ENCODE data around the gene LAS1L. TPM values are rescaled to one million over a fixed set of nuclear protein-coding genes. Genes with fewer than 3 reads are reported as not detected.

The LAS1L gene
- total RNA-seq, 1 experiment from 2014 or later = 72.9 TPM

GRCh38 chrX:65537229-65537628 is 2.6 kb upstream of the LAS1L start:
- Mint-ChIP-seq H3K9me3 (peaks cover 59 to 63% of the 10 kb centered on the region in 2 experiments), H3K4me3 (no peak overlapping the region), H3K4me1 (peaks cover 2 to 8% of the 10 kb centered on the region in 2 experiments), H3K36me3 (ENCODE audit: insufficient read depth in 1 of 3, low read depth in 3 of 3) (peaks cover 8 to 18% (median 17%) of the 10 kb centered on the region in 3 experiments; a peak in 6 of 7 replicates), H3K27me3 (ENCODE audit: low read depth) (peaks cover 7% of the 10 kb centered on the region), H3K27ac (no peak overlapping the region; a peak in 1 of 7 replicates)
- Histone ChIP-seq H2AK5ac (ENCODE audit: insufficient read length, low read length) (no peak overlapping the region), H3K4me1 (ENCODE audit: insufficient read depth, low read length) (no peaks in the 10 kb centered on the region), H2AFZ (ENCODE audit: low read length) (no peak overlapping the region), H3K4ac (ENCODE audit: low read depth, low read length) (no peak overlapping the region), H3K79me2 (ENCODE audit: insufficient read depth, low read length) (peaks cover 11% of the 10 kb centered on the region), H4K20me1 (ENCODE audit: control insufficient read depth, insufficient read depth, insufficient read length) (no peaks in the 10 kb centered on the region), H3K9me3 (ENCODE audit: control insufficient read depth, low read depth, low read length) (peaks cover 49% of the 10 kb centered on the region), H3K23ac (ENCODE audit: insufficient read length, low read depth, low read length) (no peak overlapping the region), H3K9ac (ENCODE audit: extremely low read depth, insufficient read length, low read length) (no peak overlapping the region), H3K27ac (ENCODE audit: insufficient read length, low read depth, low read length) (no peak overlapping the region), H2BK20ac (ENCODE audit: low read depth, low read length, poor library complexity, severe bottlenecking) (no peak overlapping the region), H3K18ac (ENCODE audit: insufficient read length, low read depth, low read length) (no peak overlapping the region), H4K5ac (ENCODE audit: insufficient read length, low read depth, low read length) (no peak overlapping the region), H3T11ph (ENCODE audit: low read length) (no peak overlapping the region), H3K4me2 (ENCODE audit: insufficient read depth, insufficient read length, low read length) (no peak overlapping the region), H4K91ac (ENCODE audit: insufficient read length, low read depth, low read length) (no peak overlapping the region), H2BK12ac (ENCODE audit: insufficient read length, low read depth, low read length) (no peak overlapping the region), H2BK5ac (ENCODE audit: insufficient read length, low read length) (no peak overlapping the region), H3K56ac (ENCODE audit: insufficient read length, low read depth, low read length) (no peak overlapping the region), H3K79me1 (ENCODE audit: insufficient read depth, low read depth, low read length, poor library complexity, severe bottlenecking) (no peaks in the 10 kb centered on the region), H3K27me3 (ENCODE audit: insufficient read depth, low read length) (no peaks in the 10 kb centered on the region), H4K8ac (replicated peaks; ENCODE audit: insufficient read length, low read depth, low read length) (no peak overlapping the region), H3K23me2 (ENCODE audit: insufficient read length, low read depth, low read length, poor library complexity, severe bottlenecking) (peaks cover 3% of the 10 kb centered on the region), H2BK15ac (ENCODE audit: low read depth, low read length) (no peak overlapping the region), H2BK120ac (ENCODE audit: low read depth, low read length, poor library complexity, severe bottlenecking) (no peak overlapping the region), H3K14ac (ENCODE audit: insufficient read depth, low read length) (no peak overlapping the region)
- no peak for TF ChIP-seq CTCF (conservative IDR thresholded peaks at IDR 0.05)
- no CpG with 5 or more reads among the region's 3 CpGs for WGBS (ENCODE audit: extremely low coverage, insufficient read length, low lambda C conversion rate)
- no peak for DNase-seq

Data from H9 (cell line).